Measurements from ENCODE around the gene PLCE1. TPM values are rescaled to one million over a fixed set of nuclear protein-coding genes. Genes with fewer than 3 reads are reported as not detected.

Gene PLCE1
- total and polyA plus RNA-seq, 2 donors (not counting 3 experiments of a cell fraction or from before 2014, with no cell fraction given), result 0.01 to 0.04 TPM

DNA sequence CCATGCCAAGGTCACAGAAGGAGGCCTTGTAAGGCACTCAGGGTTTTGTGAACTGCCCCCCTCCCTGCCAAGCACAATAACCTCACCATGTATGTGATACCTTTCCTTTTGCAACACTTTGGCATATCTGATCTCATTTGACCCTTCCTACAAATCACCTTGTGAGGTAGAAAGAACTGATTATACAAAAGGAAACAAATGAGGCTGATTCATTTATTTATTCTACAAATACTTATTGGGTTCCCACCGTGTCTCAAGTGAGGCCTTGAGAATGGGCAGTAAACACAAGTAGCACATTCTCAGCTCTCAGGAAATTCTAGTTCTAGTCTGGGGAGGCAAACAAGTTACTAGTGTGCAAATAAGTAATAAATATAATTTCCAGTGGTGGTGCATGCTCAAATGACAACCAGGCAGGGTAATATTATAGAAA is 19.6 kb downstream of the PLCE1 start:
- intact Hi-C loops (cut with micrococcal nuclease), result no loop called here
- Histone ChIP-seq H3K9ac (replicated peaks; ENCODE audit: extremely low read depth, insufficient read depth, low read length) (no peak overlapping the region), H4K20me1 (replicated peaks; ENCODE audit: control insufficient read depth, extremely low read depth, insufficient read depth, low read length) (no peaks in the 10 kb centered on the region), H3K27me3 (ENCODE audit: control insufficient read depth in 2 of 2, insufficient read depth in 2 of 2, low read length in 2 of 2) (no peaks in the 10 kb centered on the region), H3K27ac (ENCODE audit: insufficient read depth, low read depth, low read length) (no peak overlapping the region), H2AFZ (ENCODE audit: low read depth, low read length) (no peak overlapping the region), H3K4me2 (ENCODE audit: insufficient read depth, low read length) (no peak overlapping the region), H3K4me1 (ENCODE audit: control insufficient read depth, extremely low read depth, insufficient read depth, low read length) (no peaks in the 10 kb centered on the region), H3K9me3 (replicated peaks; ENCODE audit: control insufficient read depth, insufficient read depth, low read length) (no peaks in the 10 kb centered on the region), H3K36me3 (ENCODE audit: control insufficient read depth in 2 of 2, extremely low read depth in 1 of 2, insufficient read depth in 2 of 2, low read length in 2 of 2) (no peaks in the 10 kb centered on the region), H3K79me2 (ENCODE audit: control insufficient read depth, insufficient read depth, low read length) (no peaks in the 10 kb centered on the region), H3K9me1 (replicated peaks; ENCODE audit: control insufficient read depth, extremely low read depth, insufficient read depth, low read length) (no peaks in the 10 kb centered on the region), H3K4me3 (replicated peaks in 1 of 3; ENCODE audit: insufficient read depth in 1 of 3, low read depth in 1 of 3, low read length in 3 of 3) (no peak overlapping the region)
- no peak for DNase-seq (ENCODE audit: low read depth, low spot score)
- FAIRE-seq, result no peak
- ChIA-PET CTCF (no interaction called here), POLR2A (no interaction called here)
- TF ChIP-seq MYC (IDR thresholded peaks at IDR 0.05; ENCODE audit: low read depth, low read length), result no peak
- no peak for TF ChIP-seq POLR2AphosphoS5 (IDR thresholded peaks at IDR 0.05; ENCODE audit: insufficient read depth, low read depth, low read length)
- no peak for TF ChIP-seq FOS (IDR thresholded peaks at IDR 0.05; ENCODE audit: borderline replicate concordance, insufficient read depth, low read length)
- TF ChIP-seq EZH2 (IDR thresholded peaks at IDR 0.05; ENCODE audit: borderline replicate concordance, low read depth, low read length, severe bottlenecking), result no peak
- no peak for TF ChIP-seq POLR2A (IDR thresholded peaks at IDR 0.05; ENCODE audit: low read depth, low read length)
- no peak for TF ChIP-seq GATA2 (IDR thresholded peaks at IDR 0.05; ENCODE audit: insufficient read depth, insufficient read length, low read depth, low read length)
- TF ChIP-seq, protein P1, sequence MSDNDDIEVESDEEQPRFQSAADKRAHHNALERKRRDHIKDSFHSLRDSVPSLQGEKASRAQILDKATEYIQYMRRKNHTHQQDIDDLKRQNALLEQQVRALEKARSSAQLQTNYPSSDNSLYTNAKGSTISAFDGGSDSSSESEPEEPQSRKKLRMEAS (IDR thresholded peaks at IDR 0.05; ENCODE audit: insufficient read depth, insufficient read length), result no peak
- no peak for TF ChIP-seq JUN (IDR thresholded peaks at IDR 0.05; ENCODE audit: borderline replicate concordance, insufficient read depth, insufficient read length, low read depth)
- TF ChIP-seq, protein P2, sequence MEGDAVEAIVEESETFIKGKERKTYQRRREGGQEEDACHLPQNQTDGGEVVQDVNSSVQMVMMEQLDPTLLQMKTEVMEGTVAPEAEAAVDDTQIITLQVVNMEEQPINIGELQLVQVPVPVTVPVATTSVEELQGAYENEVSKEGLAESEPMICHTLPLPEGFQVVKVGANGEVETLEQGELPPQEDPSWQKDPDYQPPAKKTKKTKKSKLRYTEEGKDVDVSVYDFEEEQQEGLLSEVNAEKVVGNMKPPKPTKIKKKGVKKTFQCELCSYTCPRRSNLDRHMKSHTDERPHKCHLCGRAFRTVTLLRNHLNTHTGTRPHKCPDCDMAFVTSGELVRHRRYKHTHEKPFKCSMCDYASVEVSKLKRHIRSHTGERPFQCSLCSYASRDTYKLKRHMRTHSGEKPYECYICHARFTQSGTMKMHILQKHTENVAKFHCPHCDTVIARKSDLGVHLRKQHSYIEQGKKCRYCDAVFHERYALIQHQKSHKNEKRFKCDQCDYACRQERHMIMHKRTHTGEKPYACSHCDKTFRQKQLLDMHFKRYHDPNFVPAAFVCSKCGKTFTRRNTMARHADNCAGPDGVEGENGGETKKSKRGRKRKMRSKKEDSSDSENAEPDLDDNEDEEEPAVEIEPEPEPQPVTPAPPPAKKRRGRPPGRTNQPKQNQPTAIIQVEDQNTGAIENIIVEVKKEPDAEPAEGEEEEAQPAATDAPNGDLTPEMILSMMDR (IDR thresholded peaks at IDR 0.05; ENCODE audit: extremely low read depth in 1 of 2, insufficient read depth in 1 of 2, low read depth in 1 of 2, low read length in 2 of 2), result no peak
- dilution Hi-C loops (cut with MboI; ENCODE audit: extremely low pct_ligation_motif_present, low sequenced_read_pairs), result no loop called here
- no TSS peak for BruUV-seq (replicated peaks)

All from endothelial cell of umbilical vein (primary cell).